ENCODE data around the gene OCSTAMP.

GRCh38 chr20:46507760-46508407, 42.6 kb downstream of the OCSTAMP start:
- no peak for TF ChIP-seq CTCF (IDR thresholded peaks at IDR 0.05)
- no peak for TF ChIP-seq POLR2A (IDR thresholded peaks at IDR 0.05)

Measured in esophagus squamous epithelium (tissue), 4 donors.